Sciatic nerve (tissue), 2 donors: ENCODE results near the gene NIN. TPM values are rescaled to one million over a fixed set of nuclear protein-coding genes. Genes with fewer than 3 reads are reported as not detected.
"Not testable (repeated sequence)": the region's sequence is repeated elsewhere in the genome, so short reads cannot be mapped to it uniquely, and the experiment has no call there.

ENCODE experiments used
- ATAC-seq: fragments of 200-7000 bp; cut with Tn5 transposase; one replicate; pipeline ENCODE4 v1.9.1; 2020; ENCODE audit warnings: mild to moderate bottlenecking, moderate library complexity
- DNase-seq: peaks from one replicate; pipeline ENCODE4 v3.0.0-alpha.2; 2020; ENCODE audit warnings: low spot score
- intact Hi-C: fragments of 100-400 bp; cut with DNase I; formaldehyde crosslinking; loops from one replicate; pipeline ENCODE4 v1.14.2; 2022
- total RNA-seq: library from RNA; stranded (reverse); fragmentation: NEBNext Ultra II Directional; extraction: Animal tissue kit (Norgen Biotek cat#: 25700); gene quantifications from one replicate; pipeline ENCODE4 v1.2.1, GENCODE V29; 2021
- donor health status: DM: no; HTN: no; CAD: no.
- donor health status: DM: no; HTN: no; CAD: no.

The NIN gene
- total RNA-seq, 1 donor from 2014 or later: 48.2 TPM

DNA sequence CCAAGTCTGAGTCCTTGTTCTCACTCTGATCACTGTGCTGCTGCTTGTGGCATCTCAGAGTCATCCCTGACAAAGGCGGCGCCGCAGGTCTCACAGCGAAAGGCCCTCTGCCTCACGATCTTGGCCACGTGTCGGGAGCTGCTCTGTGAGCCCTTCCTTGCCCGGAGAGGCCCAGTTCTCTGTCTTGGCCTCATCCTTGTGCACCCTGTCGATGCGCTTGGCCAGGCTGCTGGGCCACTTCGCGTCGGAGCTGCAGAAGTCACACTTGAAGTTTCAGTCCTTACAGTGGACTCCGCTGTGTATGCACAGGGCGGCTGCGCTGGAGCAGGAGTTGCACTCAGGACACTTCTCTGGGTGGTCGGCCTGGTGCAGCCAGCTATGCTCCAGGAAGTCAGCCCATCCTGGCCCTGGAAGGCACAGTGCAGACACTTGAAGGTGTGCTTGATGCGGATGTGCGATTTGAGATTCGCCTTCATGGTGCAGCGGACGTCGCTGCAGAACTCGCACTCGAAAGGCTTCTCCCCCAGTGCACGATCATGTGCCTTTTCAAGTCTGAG is 126.4 kb downstream of the NIN start:
- no peak for DNase-seq
- no peak for ATAC-seq
- intact Hi-C loops: no loop called here

DNA sequence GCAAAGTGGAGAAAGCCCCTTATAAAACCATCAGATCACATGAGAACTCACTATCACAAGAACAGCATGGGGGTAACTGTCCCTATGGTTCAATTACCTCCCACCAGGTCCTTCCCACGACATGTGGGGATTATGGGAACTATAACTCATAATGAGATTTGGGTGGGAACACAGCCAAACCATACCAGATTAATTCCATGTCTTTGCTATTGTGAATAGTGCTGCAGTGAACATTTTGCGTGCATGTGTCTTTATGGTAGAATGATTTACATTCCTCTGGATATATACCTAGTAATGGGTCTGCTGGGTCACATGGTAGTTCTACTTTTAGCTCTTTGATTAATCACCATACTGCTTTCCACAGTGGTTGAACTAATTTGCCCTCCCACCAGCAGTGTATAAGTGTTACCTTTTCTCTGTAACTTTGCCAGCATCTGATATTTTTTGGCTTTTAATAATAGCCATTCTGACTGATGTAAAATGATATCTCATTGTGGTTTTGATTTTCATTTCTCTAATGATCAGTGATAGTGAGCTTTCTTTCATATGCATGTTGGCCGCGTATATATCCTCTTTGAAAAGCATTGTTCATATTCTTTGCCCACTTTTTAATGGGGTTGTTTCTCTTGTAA is 133.2 kb downstream of the NIN start:
- DNase-seq (no peak), ATAC-seq (no peak)
- intact Hi-C loops: no loop called here

DNA sequence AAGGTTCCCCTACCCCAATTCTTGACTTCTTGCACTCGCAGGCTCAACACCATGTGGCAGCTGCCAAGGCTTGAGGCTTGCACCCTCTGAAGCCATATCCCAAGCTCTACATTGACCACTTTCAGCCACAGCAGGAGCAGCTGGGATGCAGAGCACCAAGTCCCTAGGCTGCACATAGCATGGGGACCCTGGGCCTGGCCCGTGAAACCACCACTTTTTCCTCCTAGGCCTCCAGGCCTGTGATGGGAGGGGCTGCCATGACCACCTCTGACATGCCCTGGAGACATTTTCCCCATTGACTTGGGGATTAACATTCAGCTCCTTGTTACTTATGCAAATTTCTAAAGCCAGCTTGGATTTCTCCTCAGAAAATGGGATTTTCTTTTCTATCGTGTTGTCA is 136.7 kb downstream of the NIN start:
- ATAC-seq, DNase-seq, intact Hi-C loops: not testable (repeated sequence)

DNA sequence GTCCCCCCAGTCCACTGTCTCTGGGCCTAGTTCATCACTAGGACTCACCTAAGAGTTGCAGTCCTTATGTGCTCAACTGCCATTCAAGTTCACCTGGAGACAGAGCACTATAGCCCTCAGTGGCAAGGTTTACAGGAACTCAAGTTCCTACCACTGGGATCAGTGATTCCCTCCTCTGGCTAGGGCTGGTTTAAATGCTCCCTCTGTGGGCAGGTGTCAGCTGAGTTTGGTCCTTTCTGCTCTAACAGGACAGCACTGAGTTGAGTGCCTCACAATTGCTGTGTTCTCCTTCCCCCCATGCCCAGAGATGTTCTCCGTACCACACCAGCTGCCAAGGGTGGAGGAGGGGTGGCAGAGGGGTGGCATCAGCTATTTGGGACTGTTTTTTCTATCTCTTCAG is 142.1 kb downstream of the NIN start:
- ATAC-seq (no peak), DNase-seq (no peak)
- intact Hi-C loops: no loop called here

DNA sequence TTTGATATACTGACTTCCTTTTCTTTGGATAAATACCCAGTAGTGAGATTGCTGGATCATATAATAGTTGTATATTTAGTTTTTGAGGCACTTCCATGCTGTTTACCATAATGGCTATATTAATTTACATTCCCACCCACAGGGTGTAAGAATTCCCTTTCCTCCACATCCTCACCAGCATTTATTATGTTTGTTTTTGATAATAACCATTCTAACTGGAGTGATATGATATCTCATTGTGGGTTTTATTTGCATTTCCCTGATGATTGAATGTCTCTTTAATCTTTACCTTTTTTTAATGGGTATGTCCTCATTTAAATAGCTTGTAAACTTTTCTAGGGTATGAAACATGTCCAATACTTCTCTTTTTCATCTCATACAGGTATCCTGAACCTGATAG is 151.3 kb downstream of the NIN start:
- intact Hi-C loops: no loop called here
- no peak for ATAC-seq
- no peak for DNase-seq

DNA sequence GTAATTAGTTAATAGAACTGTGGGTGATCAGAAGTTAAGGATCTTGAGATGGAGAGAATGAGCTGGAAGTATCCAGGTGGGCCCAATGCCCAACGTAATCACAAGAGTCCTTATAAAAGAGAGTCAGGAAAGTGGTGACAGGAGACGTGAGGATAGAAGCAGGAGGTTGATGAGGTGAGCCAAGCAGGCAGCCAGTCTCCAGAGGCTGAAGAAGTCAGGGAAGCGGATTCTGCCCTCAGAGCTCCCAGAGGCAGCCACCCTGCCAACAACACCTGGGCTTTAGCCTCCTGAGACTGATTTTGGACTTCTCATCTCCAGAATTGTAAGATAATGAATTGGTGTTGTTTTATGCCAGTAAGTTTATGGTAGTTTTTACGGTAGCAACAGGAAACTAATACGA is 152.8 kb downstream of the NIN start:
- ATAC-seq (no peak), DNase-seq (no peak)
- intact Hi-C loops: no loop called here

DNA sequence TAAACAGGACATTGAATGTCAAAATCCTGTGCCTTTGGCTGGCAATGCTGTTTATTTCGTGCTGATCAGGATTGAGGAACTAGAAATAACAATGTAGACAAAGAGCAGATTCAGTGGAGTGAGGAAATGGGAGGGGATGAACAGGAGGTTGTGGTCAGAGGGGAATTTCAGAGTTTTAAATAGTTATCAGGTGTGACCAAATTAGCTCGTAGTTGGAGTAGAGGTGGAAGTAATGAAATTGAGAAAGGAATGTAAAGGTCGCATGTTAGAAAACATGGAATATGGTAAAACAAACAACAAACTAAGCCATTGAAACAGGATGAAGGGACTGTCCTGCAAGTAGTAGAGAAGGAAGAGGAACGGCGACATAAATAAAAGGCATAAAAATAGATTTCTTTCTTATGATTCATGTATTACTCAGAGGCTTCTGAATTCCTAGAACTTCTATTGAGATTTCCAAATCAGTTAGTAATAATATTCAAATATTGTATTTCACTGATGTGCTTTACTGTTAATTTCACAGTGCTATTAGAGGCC is 153.4 kb downstream of the NIN start:
- ATAC-seq: peak; percentile 66
- DNase-seq: no peak

DNA sequence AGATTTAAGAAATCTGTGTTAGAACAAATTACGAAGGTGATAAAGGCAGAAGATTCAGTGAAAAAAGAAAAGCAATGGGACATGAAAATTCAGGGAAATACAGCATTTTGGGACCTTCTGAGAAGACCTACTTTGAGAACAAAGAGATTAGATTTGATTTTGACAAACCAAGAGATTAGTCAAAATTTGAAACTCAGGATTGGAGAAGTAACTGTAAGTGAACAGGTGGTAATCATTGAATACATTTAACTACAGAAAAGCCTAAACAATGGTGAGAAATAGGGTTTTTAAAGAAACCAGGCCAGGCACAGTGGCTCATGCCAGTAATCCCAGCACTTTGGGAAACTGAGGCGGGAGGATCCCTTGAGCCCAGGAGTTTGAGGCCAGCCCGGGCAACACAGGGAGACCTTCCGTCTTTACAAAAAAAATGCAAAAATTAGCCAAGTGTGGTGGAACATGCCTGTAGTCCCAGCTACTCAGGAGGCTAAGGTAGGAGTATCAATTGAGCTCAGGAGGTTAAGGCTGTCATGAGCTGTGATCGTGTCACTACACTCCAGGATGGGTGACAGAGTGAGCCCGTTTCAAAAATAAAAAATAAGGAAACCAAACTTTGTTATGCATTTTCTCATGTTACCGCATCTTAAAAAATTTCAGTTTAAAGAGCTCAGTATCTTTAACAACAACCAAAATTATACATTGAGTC is 154.0 kb downstream of the NIN start:
- intact Hi-C loops: no loop called here
- peak; percentile 32 for ATAC-seq
- no peak for DNase-seq

More for the DNA sequence above, 153.4 kb downstream of the NIN start:
- intact Hi-C loops: no loop called here

DNA sequence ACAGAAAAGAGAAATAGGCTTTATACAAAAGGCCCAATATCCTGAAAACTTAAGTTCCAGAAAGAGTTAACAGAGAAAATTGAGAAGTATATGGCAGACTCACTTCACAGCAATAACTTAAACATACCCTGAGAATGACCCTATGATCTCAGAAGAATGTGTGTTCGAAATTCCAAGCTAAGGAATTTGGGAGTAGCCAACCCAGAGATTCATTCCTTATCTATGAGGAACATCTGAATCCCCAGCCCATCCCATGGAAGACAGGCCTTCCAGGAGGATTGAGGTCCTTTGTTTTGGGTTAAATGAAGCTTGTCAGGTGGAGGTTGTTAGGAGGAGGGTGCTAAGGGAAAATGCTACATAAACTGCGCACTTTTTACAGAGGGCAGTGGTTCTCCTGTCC is 155.4 kb downstream of the NIN start:
- no peak for ATAC-seq
- DNase-seq: no peak
- intact Hi-C loops: no loop called here

DNA sequence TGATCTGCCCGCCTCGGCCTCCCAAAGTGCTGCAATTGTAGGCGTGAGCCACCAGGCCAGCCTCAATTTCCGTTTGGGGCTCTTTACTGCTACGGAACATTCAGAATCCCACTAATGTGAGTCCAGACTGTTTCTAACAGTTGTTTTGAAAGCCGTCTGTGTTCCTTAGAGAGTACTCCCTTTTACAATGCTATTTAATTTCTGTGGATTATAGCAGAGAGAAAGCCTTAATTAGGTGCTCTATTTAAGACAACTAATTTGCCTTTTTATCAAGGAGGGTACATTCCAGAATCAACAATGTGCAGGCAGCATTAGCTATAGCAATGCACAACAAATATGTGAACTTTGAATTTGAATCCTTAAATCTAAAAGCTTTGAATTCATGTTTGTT is 160.1 kb downstream of the NIN start:
- intact Hi-C loops: no loop called here
- ATAC-seq: no peak
- DNase-seq: no peak

DNA sequence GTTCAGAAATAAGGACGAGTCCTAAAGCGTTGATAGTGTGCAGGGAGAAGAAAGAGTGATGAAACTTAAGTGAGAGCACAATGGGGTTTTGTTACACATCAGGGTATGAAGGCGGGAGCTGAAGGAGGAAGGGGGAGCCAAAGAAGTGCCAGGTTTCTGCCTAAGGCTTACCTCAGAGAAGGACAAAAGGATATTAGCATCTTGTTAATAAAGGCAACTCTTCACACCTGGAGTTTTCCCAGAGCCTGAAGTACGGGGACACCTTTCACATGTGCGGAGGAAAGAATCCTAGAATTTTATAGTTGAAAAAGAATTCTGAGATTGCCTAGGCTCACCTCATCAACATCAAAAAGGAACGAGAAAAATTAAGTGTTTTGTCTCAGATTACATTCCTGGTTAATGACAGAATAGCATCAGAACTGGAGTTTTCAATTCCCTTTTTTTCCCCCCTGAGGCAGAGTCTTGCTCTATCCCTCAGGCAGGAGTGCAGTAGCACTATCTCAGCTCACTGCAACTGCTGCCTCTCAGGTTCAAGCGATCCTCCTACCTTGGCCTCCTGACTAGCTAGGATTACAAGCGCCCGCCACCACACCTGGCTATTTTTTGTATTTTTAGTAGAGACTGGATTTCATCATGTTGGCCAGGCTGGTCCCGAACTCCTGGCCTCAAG is 160.6 kb downstream of the NIN start:
- intact Hi-C loops: no loop called here
- DNase-seq (no peak), ATAC-seq (peak; percentile 1)

Other genes with a start within 250 kb of the NIN start
- gene SAV1, start 162.9 kb downstream of the NIN start, total RNA-seq: 61.6 TPM
- not detected for gene ABHD12B, start 40.9 kb upstream of the NIN start, total RNA-seq
- 72.1 TPM for gene PYGL, start 113.3 kb upstream of the NIN start, total RNA-seq